ENCODE data around the gene FKBP3. TPM values are rescaled to one million over a fixed set of nuclear protein-coding genes. Genes with fewer than 3 reads are reported as not detected.

FKBP3 gene
- total RNA-seq, 1 donor from 2014 or later, result 144 TPM

DNA sequence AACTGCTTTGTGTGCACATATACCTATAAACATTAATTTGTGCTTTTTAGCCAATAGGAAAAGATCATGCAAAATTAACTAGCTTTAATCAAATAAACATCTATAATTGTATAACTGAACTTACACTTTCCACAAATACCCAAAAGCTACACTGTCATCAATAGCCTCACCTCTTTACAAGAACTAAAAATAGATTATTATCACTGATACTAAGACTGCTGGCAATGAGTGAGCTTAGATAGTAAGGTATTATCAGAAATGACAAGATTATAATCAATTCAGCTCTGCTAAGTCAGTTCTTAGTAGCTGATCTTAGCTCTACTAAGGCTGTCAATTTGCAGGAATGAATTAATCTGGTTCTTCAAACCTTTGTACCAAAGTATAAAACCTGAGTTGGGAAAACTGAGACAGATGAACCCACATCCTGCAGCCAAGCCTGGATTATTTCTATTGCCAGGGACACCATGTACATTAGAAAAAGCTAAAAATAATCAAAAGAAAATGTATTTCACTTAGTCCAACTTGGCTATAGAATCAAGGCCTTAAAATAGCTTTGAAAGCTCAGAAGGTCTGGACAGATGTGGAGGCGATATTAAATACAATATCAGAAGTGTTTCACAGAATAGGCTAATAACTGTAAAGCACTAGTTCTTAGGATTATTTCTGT lies 5.2 kb downstream of the FKBP3 start:
- no peaks in the 10 kb centered on the region for H3K27me3 Mint-ChIP-seq (ENCODE audit: low read depth)
- peaks cover 25% of the 10 kb centered on the region for H3K4me1 Mint-ChIP-seq

GRCh38 chr14:45125754-45126153 lies 8.5 kb downstream of the FKBP3 start:
- H3K27me3 Mint-ChIP-seq (ENCODE audit: low read depth), result no peaks in the 10 kb centered on the region
- no peak overlapping the region for H3K4me3 Mint-ChIP-seq
- no peak for DNase-seq (ENCODE audit: low read depth, low spot score)
- H3K27ac Mint-ChIP-seq (ENCODE audit: unreplicated experiment), result no peak overlapping the region
- H3K4me1 Mint-ChIP-seq, result peaks cover 4% of the 10 kb centered on the region
- H3K9me3 Mint-ChIP-seq, result no peaks in the 10 kb centered on the region
- TF ChIP-seq CTCF (conservative IDR thresholded peaks at IDR 0.05), result no peak
- H3K36me3 Mint-ChIP-seq (ENCODE audit: low read depth), result peaks cover 14% of the 10 kb centered on the region

More for the DNA sequence above, 5.2 kb downstream of the FKBP3 start:
- Mint-ChIP-seq H3K4me3 (no peak overlapping the region), H3K27ac (ENCODE audit: unreplicated experiment) (no peak overlapping the region), H3K36me3 (ENCODE audit: low read depth) (peaks cover 7% of the 10 kb centered on the region), H3K9me3 (no peaks in the 10 kb centered on the region)
- DNase-seq (ENCODE audit: low read depth, low spot score), result no peak
- TF ChIP-seq CTCF (conservative IDR thresholded peaks at IDR 0.05), result no peak

DNA sequence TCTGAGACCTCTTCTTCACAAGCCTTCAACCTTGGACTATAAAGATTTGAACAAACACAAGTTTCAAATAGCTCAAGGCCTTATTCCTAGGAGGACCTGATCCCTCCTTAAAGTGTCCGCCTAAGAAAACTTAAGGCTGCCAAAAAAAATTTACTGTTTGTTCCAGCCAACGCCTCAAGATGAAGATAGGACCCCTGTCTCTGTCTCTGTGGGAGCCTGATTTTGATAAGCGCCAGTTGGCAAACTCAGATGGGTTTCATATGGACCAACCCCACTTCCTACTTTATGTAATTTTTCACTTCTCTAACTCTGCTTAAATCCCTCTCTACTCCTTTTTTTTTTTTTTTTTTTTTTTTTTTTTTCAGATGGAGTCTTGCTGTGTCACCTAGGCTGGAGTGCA lies 11.0 kb downstream of the FKBP3 start:
- Mint-ChIP-seq H3K27ac (ENCODE audit: unreplicated experiment) (no peak overlapping the region), H3K9me3 (no peaks in the 10 kb centered on the region), H3K4me1 (peaks cover 4% of the 10 kb centered on the region), H3K36me3 (ENCODE audit: low read depth) (peaks cover 23% of the 10 kb centered on the region), H3K27me3 (ENCODE audit: low read depth) (no peaks in the 10 kb centered on the region), H3K4me3 (no peak overlapping the region)
- DNase-seq (ENCODE audit: low read depth, low spot score), result no peak
- TF ChIP-seq CTCF (conservative IDR thresholded peaks at IDR 0.05), result no peak

GRCh38 chr14:45120096-45120495 lies 14.2 kb downstream of the FKBP3 start:
- Mint-ChIP-seq H3K27me3 (ENCODE audit: low read depth) (no peaks in the 10 kb centered on the region), H3K9me3 (no peaks in the 10 kb centered on the region), H3K4me1 (no peaks in the 10 kb centered on the region), H3K27ac (ENCODE audit: unreplicated experiment) (no peak overlapping the region), H3K36me3 (ENCODE audit: low read depth) (peaks cover 19% of the 10 kb centered on the region), H3K4me3 (no peak overlapping the region)
- DNase-seq (ENCODE audit: low read depth, low spot score), result no peak
- no peak for TF ChIP-seq CTCF (conservative IDR thresholded peaks at IDR 0.05)

GRCh38 chr14:45118594-45118993 lies 15.7 kb downstream of the FKBP3 start:
- no peak overlapping the region for H3K4me3 Mint-ChIP-seq
- TF ChIP-seq CTCF (conservative IDR thresholded peaks at IDR 0.05), result no peak
- H3K9me3 Mint-ChIP-seq, result no peaks in the 10 kb centered on the region
- H3K27ac Mint-ChIP-seq (ENCODE audit: unreplicated experiment), result no peak overlapping the region
- DNase-seq (ENCODE audit: low read depth, low spot score), result no peak
- H3K4me1 Mint-ChIP-seq, result no peaks in the 10 kb centered on the region
- peaks cover 14% of the 10 kb centered on the region for H3K36me3 Mint-ChIP-seq (ENCODE audit: low read depth)
- no peaks in the 10 kb centered on the region for H3K27me3 Mint-ChIP-seq (ENCODE audit: low read depth)
